GM18508 (cell line): ENCODE results near the gene CCS.
"Not testable (repeated sequence)": the region's sequence is repeated elsewhere in the genome, so short reads cannot be mapped to it uniquely, and the experiment has no call there.

ENCODE experiments used
- ATAC-seq: cut with Tn5 transposase; IDR thresholded peaks from one replicate; pipeline ENCODE4 v1.9.1; 2021; ENCODE audit warnings: moderate number of reproducible peaks; ENCODE audit not compliant: insufficient read depth, unreplicated experiment

The CCS gene

GRCh38 chr11:66592457-66593302 lies at the start of gene CCS, which contains the start of gene CCDC87:
Gene CCS (plus strand): TSS chr11:66593185. CDS start chr11:66593262, 77 bp downstream.
Gene CCDC87 (minus strand): TSS chr11:66593063. CDS start chr11:66593015, 48 bp downstream.
- peak; percentile 45 for ATAC-seq

- no peak for ATAC-seq
Observed at GRCh38 chr11:66543263-66544107, 49.5 kb upstream of the CCS start.

- ATAC-seq: not testable (repeated sequence)
Observed at GRCh38 chr11:66544952-66545351, 48.0 kb upstream of the CCS start.

GRCh38 chr11:66545701-66546367 lies 47.2 kb upstream of the CCS start, which contains the start of gene ZDHHC24:
Gene ZDHHC24 (minus strand): TSS chr11:66546048. CDS start chr11:66546003, 45 bp downstream.
- ATAC-seq: peak; percentile 43

GRCh38 chr11:66546368-66546965 lies 46.5 kb upstream of the CCS start, which contains the start of gene ACTN3:
Gene ACTN3 (plus strand): TSS chr11:66546903. CDS start chr11:66546938, 35 bp downstream.
- ATAC-seq: no peak

- no peak for ATAC-seq
Observed at GRCh38 chr11:66546966-66547661, 45.9 kb upstream of the CCS start.

GRCh38 chr11:66547662-66548009 lies 45.3 kb upstream of the CCS start:
- ATAC-seq: no peak

- no peak for ATAC-seq
Observed at GRCh38 chr11:66548041-66548440, 44.9 kb upstream of the CCS start.

- ATAC-seq: no peak
Observed at GRCh38 chr11:66548774-66549630, 44.0 kb upstream of the CCS start.

- no peak for ATAC-seq
Observed at GRCh38 chr11:66549696-66550095, 43.3 kb upstream of the CCS start.

GRCh38 chr11:66550887-66551286 lies 42.1 kb upstream of the CCS start:
- ATAC-seq: no peak

GRCh38 chr11:66554602-66555001 lies 38.4 kb upstream of the CCS start:
- no peak for ATAC-seq

- no peak for ATAC-seq
Observed at GRCh38 chr11:66555416-66555815, 37.6 kb upstream of the CCS start.

- ATAC-seq: no peak
Observed at GRCh38 chr11:66556086-66556485, 36.9 kb upstream of the CCS start.

- ATAC-seq: no peak
Observed at GRCh38 chr11:66557733-66558326, 35.2 kb upstream of the CCS start.

- ATAC-seq: no peak
Observed at GRCh38 chr11:66559142-66559865, 33.7 kb upstream of the CCS start.

GRCh38 chr11:66559866-66560676 lies 32.9 kb upstream of the CCS start:
- ATAC-seq: no peak
